Keratinocyte (primary cell): ENCODE results near the gene NFKBIZ.

Experiments
- CTCF ChIP-seq, 3 experiments: IDR thresholded peaks in 1 of 3; conservative IDR thresholded peaks in 1 of 3; optimal IDR thresholded peaks in 1 of 3; 2 replicates in 2 of 3; 3 replicates in 1 of 3; pipeline versions ENCODE3 to v1.5.1; 2011; ENCODE audit warnings: low read length in 3 of 3, mild to moderate bottlenecking in 3 of 3, moderate library complexity in 2 of 3, control low read depth in 1 of 3, inconsistent platforms in 1 of 3; ENCODE audit not compliant: insufficient read depth in 2 of 3; ENCODE audit errors: extremely low read depth in 1 of 3
- EZH2 ChIP-seq: IDR thresholded peaks from one replicate; pipeline ENCODE4 v1.6.1; 2012; ENCODE audit warnings: inconsistent platforms, mild to moderate bottlenecking, low read length, moderate library complexity

GRCh38 chr3:101873619-101874018 is 24.3 kb downstream of the NFKBIZ start:
- TF ChIP-seq CTCF (optimal IDR thresholded peaks at IDR 0.05 in 1 of 3, IDR thresholded peaks at IDR 0.05 in 1 of 3, conservative IDR thresholded peaks at IDR 0.05 in 1 of 3; ENCODE audit: extremely low read depth in 1 of 3, insufficient read depth in 2 of 3, low read length in 3 of 3) (no peak), EZH2 (no peak)
